Stimulated activated naive B cell treated with anti-CD40 and anti-IgM and Interleukin-4, amounts not matched to agents 10 μg/mL and 1 μg/mL and 100 μg/mL, for 72 hours (primary cell): ENCODE results near the gene SCEL.

Experiments used
- ATAC-seq, 2 donors: fragments of 150-1000 bp; cut with Tn5 transposase; replicated peaks; 2 replicates each; pipeline ENCODE4 v1.10.0; 2021; ENCODE audit warnings: moderate library complexity in 1 of 2
- DNase-seq: peaks from one replicate; pipeline ENCODE4 v3.0.0; 2021
- H3K27ac Mint-ChIP-seq: one replicate; pipeline ENCODE4 v1.8.0; 2022; ENCODE audit warnings: mild to moderate bottlenecking, mixed read lengths
- H3K27me3 Mint-ChIP-seq, 2 donors: one replicate each; pipeline ENCODE4 v1.8.0; 2022; ENCODE audit warnings: mixed read lengths in 2 of 2
- H3K36me3 Mint-ChIP-seq, 2 donors: one replicate each; pipeline ENCODE4 v1.8.0; 2022; ENCODE audit warnings: mixed read lengths in 2 of 2, mild to moderate bottlenecking in 1 of 2
- H3K4me1 Mint-ChIP-seq, 2 donors: one replicate each; pipeline ENCODE4 v1.8.0; 2022; ENCODE audit warnings: mixed read lengths in 2 of 2, mild to moderate bottlenecking in 1 of 2
- H3K4me3 Mint-ChIP-seq, 2 donors: one replicate each; pipeline ENCODE4 v1.8.0; 2022; ENCODE audit warnings: mild to moderate bottlenecking in 2 of 2, mixed read lengths in 2 of 2, moderate library complexity in 1 of 2
- H3K9me3 Mint-ChIP-seq, 2 donors: one replicate each; pipeline ENCODE4 v1.8.0; 2022; ENCODE audit warnings: mixed read lengths in 2 of 2, mild to moderate bottlenecking in 1 of 2

SCEL gene

DNA sequence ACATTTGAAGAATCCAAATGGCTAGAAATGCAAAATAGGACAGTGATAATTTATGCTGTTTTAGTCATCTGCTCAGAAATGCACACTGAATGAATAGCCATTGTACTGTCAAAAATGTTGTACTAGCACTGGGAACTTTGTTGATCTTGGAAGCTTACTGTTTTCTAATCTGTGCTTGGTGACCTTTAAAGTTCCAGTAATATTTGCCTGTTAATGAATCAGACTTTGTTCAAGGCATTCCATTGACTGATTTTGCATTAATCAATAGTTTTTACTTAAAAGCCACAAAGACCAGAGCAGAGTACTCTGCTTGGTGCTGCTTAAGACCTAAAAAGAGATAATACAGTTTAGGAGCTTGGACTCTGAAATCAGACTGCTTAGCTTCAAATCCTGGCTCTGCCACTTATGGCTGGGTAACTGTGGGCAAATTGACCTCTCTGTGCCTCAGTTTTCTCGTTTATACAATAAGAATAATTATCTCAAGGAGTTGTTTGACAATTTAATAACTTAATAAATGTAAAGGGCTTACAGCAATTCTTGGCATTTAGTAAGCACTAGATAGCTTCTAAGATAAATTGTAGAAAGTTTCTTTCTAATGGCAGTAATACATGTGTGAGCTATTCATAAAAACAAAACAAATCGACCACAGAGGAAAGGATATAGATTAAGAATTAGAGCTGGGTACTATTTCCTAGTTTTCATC is 157.4 kb downstream of the SCEL start:
- no peak overlapping the region for H3K4me3 Mint-ChIP-seq
- peaks cover 0 to under 1% of the 10 kb centered on the region in 2 donors for H3K9me3 Mint-ChIP-seq
- DNase-seq (no peak), ATAC-seq (no peak)
- no peak overlapping the region for H3K27ac Mint-ChIP-seq
- H3K27me3 Mint-ChIP-seq, result peaks cover 0 to 4% of the 10 kb centered on the region in 2 donors
- peaks cover 11 to 16% of the 10 kb centered on the region in 2 donors for H3K4me1 Mint-ChIP-seq
- H3K36me3 Mint-ChIP-seq, result no peaks in the 10 kb centered on the region

DNA sequence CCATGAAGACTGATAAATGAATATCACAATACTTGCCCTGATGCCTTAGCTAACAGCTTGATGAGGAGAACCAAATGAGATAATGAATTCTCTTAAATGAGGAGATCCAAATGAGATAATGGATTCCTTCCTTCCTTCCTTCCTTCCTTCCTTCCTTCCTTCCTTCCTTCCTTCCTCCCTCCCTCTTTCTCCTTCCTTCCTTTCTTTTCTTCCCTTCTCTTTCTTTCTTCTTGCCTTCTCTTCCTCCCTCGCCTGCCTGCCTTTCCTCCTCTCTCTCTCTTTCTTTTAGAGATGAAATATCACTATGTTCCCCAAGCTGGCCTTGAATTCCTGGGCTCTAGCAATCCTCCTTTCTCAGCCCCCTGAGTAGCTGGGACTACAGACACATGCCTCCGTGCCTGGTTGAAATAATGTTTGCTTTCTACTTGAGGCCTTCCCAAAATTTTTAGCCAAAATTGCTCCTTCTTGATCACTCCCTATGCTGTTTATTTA is 158.0 kb downstream of the SCEL start:
- H3K27ac Mint-ChIP-seq, result no peak overlapping the region
- no peak overlapping the region for H3K4me3 Mint-ChIP-seq
- DNase-seq (no peak), ATAC-seq (no peak)
- H3K36me3 Mint-ChIP-seq, result no peaks in the 10 kb centered on the region
- H3K4me1 Mint-ChIP-seq, result peaks cover 11 to 16% of the 10 kb centered on the region in 2 donors
- no peaks in the 10 kb centered on the region for H3K9me3 Mint-ChIP-seq
- no peaks in the 10 kb centered on the region for H3K27me3 Mint-ChIP-seq
